Endothelial cell of umbilical vein (primary cell): ENCODE data around the gene DYRK4. TPM values are rescaled to one million over a fixed set of nuclear protein-coding genes. Genes with fewer than 3 reads are reported as not detected.

ENCODE experiments used
- BruUV-seq: library from RNA; stranded (reverse); fragments of 400-500 nt; replicated peaks from 2 replicates; lab custom pipeline; 2021; lab: Mats Ljungman, UMichigan
- CTCF ChIA-PET: fragments of 300-600, 350-600 bp; sonication (Branson Sonifier 250); formaldehyde crosslinking; loops from one replicate; lab custom pipeline; 2021; ENCODE audit warnings: antibody characterized with exemption, inconsistent platforms; lab: Charles Lee
- POLR2A ChIA-PET: fragments of 300-600, 350-600 bp; sonication (Branson Sonifier 250); formaldehyde crosslinking; loops from one replicate; lab custom pipeline; 2021; ENCODE audit warnings: antibody characterized with exemption, inconsistent platforms; lab: Charles Lee
- DNase-seq: peaks from one replicate; pipeline ENCODE4 v3.0.0-alpha.2; 2011; ENCODE audit warnings: low read depth, low spot score
- FAIRE-seq: peaks from 2 replicates; lab custom pipeline; 2011; peaks lifted over from hg19 to GRCh38; lab: Jason Lieb, UNC
- H2AFZ ChIP-seq: 2 replicates; pipeline ENCODE4 v1.6.0; 2012; ENCODE audit warnings: low read depth, low read length, control low read depth, inconsistent platforms
- H3K27ac ChIP-seq: 2 replicates; pipeline ENCODE4 v1.5.1; 2011; ENCODE audit warnings: low read depth, mild to moderate bottlenecking, control low read depth, low read length, moderate library complexity; ENCODE audit not compliant: insufficient read depth
- H3K27me3 ChIP-seq, 2 experiments: 2 replicates each; pipeline versions ENCODE4 v1.6.0 to v1.6.1; 2011; ENCODE audit warnings: low read length in 2 of 2, mixed read lengths in 1 of 2; ENCODE audit not compliant: control insufficient read depth in 2 of 2, insufficient read depth in 2 of 2
- H3K36me3 ChIP-seq, 2 experiments: 2 replicates in 1 of 2; 3 replicates in 1 of 2; pipeline ENCODE4 v1.5.1; 2011; ENCODE audit warnings: low read length in 2 of 2, mild to moderate bottlenecking in 1 of 2, moderate library complexity in 1 of 2; ENCODE audit not compliant: control insufficient read depth in 2 of 2, insufficient read depth in 2 of 2; ENCODE audit errors: extremely low read depth in 1 of 2
- H3K4me1 ChIP-seq: 3 replicates; pipeline ENCODE4 v1.5.1; 2011; ENCODE audit warnings: mild to moderate bottlenecking, low read length; ENCODE audit not compliant: control insufficient read depth, insufficient read depth; ENCODE audit errors: extremely low read depth
- H3K4me2 ChIP-seq: 2 replicates; pipeline ENCODE4 v1.6.1; 2011; ENCODE audit warnings: low read length, control low read depth, mixed read lengths; ENCODE audit not compliant: insufficient read depth
- H3K4me3 ChIP-seq, 3 experiments: fragments of 200-600 bp in 1 of 3; sonication (generic), shearing (Covaris generic) in 1 of 3; replicated peaks in 1 of 3; 2 replicates each; pipeline ENCODE4 v1.5.1; 2011 to 2016; ENCODE audit warnings: control low read depth in 3 of 3, low read length in 3 of 3, mild to moderate bottlenecking in 2 of 3, inconsistent platforms in 1 of 3, low read depth in 1 of 3, moderate library complexity in 1 of 3; ENCODE audit not compliant: insufficient read depth in 1 of 3
- H3K79me2 ChIP-seq: 2 replicates; pipeline ENCODE4 v1.6.0; 2012; ENCODE audit warnings: low read length, inconsistent platforms; ENCODE audit not compliant: control insufficient read depth, insufficient read depth
- H3K9ac ChIP-seq: replicated peaks from 2 replicates; pipeline ENCODE3; 2011; ENCODE audit warnings: low read length, control low read depth; ENCODE audit not compliant: insufficient read depth; ENCODE audit errors: extremely low read depth
- H3K9me1 ChIP-seq: replicated peaks from 3 replicates; pipeline ENCODE4 v1.6.0; 2011; ENCODE audit warnings: mild to moderate bottlenecking, low read length; ENCODE audit not compliant: control insufficient read depth, insufficient read depth; ENCODE audit errors: extremely low read depth
- H3K9me3 ChIP-seq: replicated peaks from 2 replicates; pipeline ENCODE4 v1.5.1; 2012; ENCODE audit warnings: low read length, inconsistent platforms; ENCODE audit not compliant: control insufficient read depth, insufficient read depth
- H4K20me1 ChIP-seq: replicated peaks from 2 replicates; pipeline ENCODE3; 2011; ENCODE audit warnings: mild to moderate bottlenecking, low read length; ENCODE audit not compliant: control insufficient read depth, insufficient read depth; ENCODE audit errors: extremely low read depth
- FOS ChIP-seq: IDR thresholded peaks from 2 replicates; pipeline ENCODE4 v1.6.1; 2011; ENCODE audit warnings: mild to moderate bottlenecking, low read length, moderate library complexity, borderline replicate concordance; ENCODE audit not compliant: insufficient read depth
- GATA2 ChIP-seq: IDR thresholded peaks from 2 replicates; pipeline ENCODE4 v1.7.0; 2011; ENCODE audit warnings: low read depth, mild to moderate bottlenecking, moderate library complexity, mixed read lengths, low read length; ENCODE audit not compliant: insufficient read length, insufficient read depth
- POLR2A ChIP-seq: IDR thresholded peaks from 2 replicates; pipeline ENCODE4 v1.6.1; 2012; ENCODE audit warnings: low read depth, mild to moderate bottlenecking, control low read depth, low read length
- POLR2AphosphoS5 ChIP-seq: IDR thresholded peaks from 2 replicates; pipeline ENCODE4 v1.6.1; 2012; ENCODE audit warnings: low read depth, mild to moderate bottlenecking, control low read depth, low read length, moderate library complexity; ENCODE audit not compliant: insufficient read depth
- dilution Hi-C: fragments of 300-500 bp; cut with MboI; formaldehyde crosslinking; loops from one replicate; pipeline ENCODE4 v1.15.0; 2019; ENCODE audit warnings: low sequenced_read_pairs; ENCODE audit not compliant: extremely low pct_ligation_motif_present
- intact Hi-C: fragments of 100-400 bp; cut with micrococcal nuclease; formaldehyde crosslinking; loops from one replicate; pipeline ENCODE4 v1.10.0; 2022
- polyA plus RNA-seq, 4 experiments: library from polyadenylated mRNA; depleted of rRNA in 3 of 4; stranded (reverse) in 3 of 4; unstranded in 1 of 4; fragments of >200 nt; gene quantifications; 2 replicates each; pipeline versions ENCODE4 v1.2.1 to v1.2.3, GENCODE V29; 2011 to 2012; ENCODE audit warnings: missing spikeins in 1 of 4
- total RNA-seq: library from RNA; stranded (reverse); gene quantifications from 2 replicates; pipeline ENCODE4 v1.2.3, GENCODE V29; 2021
- TF ChIP-seq, protein P1 (sequence below), 2 donors: IDR thresholded peaks; 1 replicate in 1 of 2; 2 replicates in 1 of 2; pipeline ENCODE4 v1.5.1; 2011; ENCODE audit warnings: low read length in 2 of 2, mild to moderate bottlenecking in 2 of 2, moderate library complexity in 2 of 2, control low read depth in 1 of 2, inconsistent platforms in 1 of 2, low read depth in 1 of 2; ENCODE audit not compliant: insufficient read depth in 1 of 2; ENCODE audit errors: extremely low read depth in 1 of 2
- TF ChIP-seq, protein P2 (sequence below): IDR thresholded peaks from 2 replicates; pipeline ENCODE4 v1.6.1; 2011; ENCODE audit not compliant: insufficient read depth, insufficient read length

The DYRK4 gene
- total and polyA plus RNA-seq, 2 donors (not counting 3 experiments of a cell fraction or from before 2014, with no cell fraction given): 38.7 to 45.4 TPM

DNA sequence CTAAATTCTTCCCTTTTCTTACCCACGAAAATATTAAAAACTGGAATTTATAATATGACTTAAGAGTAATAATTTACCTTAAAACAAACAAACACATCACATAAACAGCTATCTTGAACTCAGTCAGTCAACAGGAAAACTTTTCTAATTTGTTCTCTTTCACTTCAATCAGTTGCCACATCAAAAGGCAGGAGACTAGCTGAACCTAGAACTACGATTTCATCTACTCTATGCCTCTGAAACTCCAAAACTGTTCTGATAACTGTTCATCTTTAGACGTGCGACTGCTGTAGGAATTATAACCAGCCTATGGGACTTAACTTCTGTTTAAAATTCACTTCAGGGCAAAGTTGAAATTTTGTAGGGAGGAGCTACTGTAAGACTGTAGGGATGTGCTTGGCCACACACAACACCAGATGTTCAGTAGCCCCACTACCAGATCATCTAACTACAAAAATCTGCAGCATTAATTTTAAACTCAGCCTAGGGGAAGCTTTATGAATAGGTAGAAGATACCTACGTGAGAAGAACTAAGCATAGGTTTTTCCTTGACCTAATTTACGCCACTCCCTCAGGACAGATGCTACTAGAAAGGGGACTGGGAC is 30.9 kb upstream of the DYRK4 start:
- Histone ChIP-seq H3K4me2 (no peak overlapping the region), H3K9me3 (no peaks in the 10 kb centered on the region), H3K36me3 (peaks cover 3 to 15% of the 10 kb centered on the region in 2 experiments), H3K79me2 (peaks cover 2% of the 10 kb centered on the region), H3K27me3 (no peaks in the 10 kb centered on the region), H3K4me3 (no peak overlapping the region), H3K9ac (no peak overlapping the region), H3K9me1 (no peaks in the 10 kb centered on the region), H3K4me1 (no peaks in the 10 kb centered on the region), H4K20me1 (no peaks in the 10 kb centered on the region), H2AFZ (no peak overlapping the region), H3K27ac (no peak overlapping the region)
- no peak for TF ChIP-seq FOS
- TF ChIP-seq, protein P1, sequence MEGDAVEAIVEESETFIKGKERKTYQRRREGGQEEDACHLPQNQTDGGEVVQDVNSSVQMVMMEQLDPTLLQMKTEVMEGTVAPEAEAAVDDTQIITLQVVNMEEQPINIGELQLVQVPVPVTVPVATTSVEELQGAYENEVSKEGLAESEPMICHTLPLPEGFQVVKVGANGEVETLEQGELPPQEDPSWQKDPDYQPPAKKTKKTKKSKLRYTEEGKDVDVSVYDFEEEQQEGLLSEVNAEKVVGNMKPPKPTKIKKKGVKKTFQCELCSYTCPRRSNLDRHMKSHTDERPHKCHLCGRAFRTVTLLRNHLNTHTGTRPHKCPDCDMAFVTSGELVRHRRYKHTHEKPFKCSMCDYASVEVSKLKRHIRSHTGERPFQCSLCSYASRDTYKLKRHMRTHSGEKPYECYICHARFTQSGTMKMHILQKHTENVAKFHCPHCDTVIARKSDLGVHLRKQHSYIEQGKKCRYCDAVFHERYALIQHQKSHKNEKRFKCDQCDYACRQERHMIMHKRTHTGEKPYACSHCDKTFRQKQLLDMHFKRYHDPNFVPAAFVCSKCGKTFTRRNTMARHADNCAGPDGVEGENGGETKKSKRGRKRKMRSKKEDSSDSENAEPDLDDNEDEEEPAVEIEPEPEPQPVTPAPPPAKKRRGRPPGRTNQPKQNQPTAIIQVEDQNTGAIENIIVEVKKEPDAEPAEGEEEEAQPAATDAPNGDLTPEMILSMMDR (IDR thresholded peaks at IDR 0.05; ENCODE audit: extremely low read depth in 1 of 2, insufficient read depth in 1 of 2, low read depth in 1 of 2, low read length in 2 of 2): no peak
- TF ChIP-seq POLR2AphosphoS5: no peak
- TF ChIP-seq GATA2: no peak
- TF ChIP-seq POLR2A: no peak
- TF ChIP-seq, protein P2, sequence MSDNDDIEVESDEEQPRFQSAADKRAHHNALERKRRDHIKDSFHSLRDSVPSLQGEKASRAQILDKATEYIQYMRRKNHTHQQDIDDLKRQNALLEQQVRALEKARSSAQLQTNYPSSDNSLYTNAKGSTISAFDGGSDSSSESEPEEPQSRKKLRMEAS: no peak
- dilution Hi-C loops: no loop called here
- FAIRE-seq: no peak
- POLR2A ChIA-PET: no interaction called here
- no TSS peak for BruUV-seq
- no peak for DNase-seq
- intact Hi-C loops: no loop called here
- CTCF ChIA-PET: no interaction called here
